HEK293T (cell line): ENCODE data around the gene STRN3.

Source experiments
- CTCF ChIA-PET: fragments of 350-600 bp; formaldehyde crosslinking; extraction: SDS; loops from one replicate; lab custom pipeline; 2021; ENCODE audit warnings: antibody characterized with exemption, inconsistent platforms; lab: Yijun Ruan, JAX
- POLR2A ChIA-PET: fragments of 350-600 bp; formaldehyde crosslinking; extraction: SDS; loops from one replicate; lab custom pipeline; 2020; ENCODE audit warnings: antibody characterized with exemption, inconsistent platforms; lab: Yijun Ruan, JAX
- DNase-seq: peaks from one replicate; pipeline ENCODE4 v3.0.0; 2012; ENCODE audit warnings: mixed read lengths; ENCODE audit errors: extremely low spot score
- ARNT ChIP-seq: fragments of 450-650 bp; IDR thresholded peaks from 2 replicates; pipeline ENCODE4 v1.6.1; 2017; ENCODE audit warnings: mild to moderate bottlenecking
- BHLHE40 ChIP-seq: fragments of 450-650 bp; IDR thresholded peaks from 2 replicates; pipeline ENCODE4 v1.6.1; 2016; ENCODE audit warnings: mild to moderate bottlenecking, moderate library complexity, borderline replicate concordance
- CTBP1 ChIP-seq: fragments of 450-650 bp; IDR thresholded peaks from 2 replicates; pipeline ENCODE4 v1.6.1; 2016; ENCODE audit warnings: borderline replicate concordance
- ELF4 ChIP-seq: fragments of 450-650 bp; IDR thresholded peaks from 2 replicates; pipeline ENCODE4 v1.6.1; 2017; ENCODE audit warnings: antibody characterized with exemption
- FOXA1 ChIP-seq: fragments of 450-650 bp; IDR thresholded peaks from 2 replicates; pipeline ENCODE4 v1.6.1; 2016; ENCODE audit warnings: mild to moderate bottlenecking
- FOXK2 ChIP-seq: fragments of 450-650 bp; IDR thresholded peaks from 2 replicates; pipeline ENCODE4 v1.6.1; 2016; ENCODE audit warnings: mild to moderate bottlenecking
- FOXM1 ChIP-seq: fragments of 450-650 bp; IDR thresholded peaks from 2 replicates; pipeline ENCODE4 v1.6.1; 2017; ENCODE audit warnings: mild to moderate bottlenecking, borderline replicate concordance
- HDGF ChIP-seq: fragments of 450-650 bp; IDR thresholded peaks from 2 replicates; pipeline ENCODE4 v1.6.1; 2017; ENCODE audit warnings: antibody characterized with exemption, borderline replicate concordance
- L3MBTL2 ChIP-seq: fragments of 450-650 bp; conservative IDR thresholded peaks from 2 replicates; pipeline ENCODE4 v1.6.1; 2016; ENCODE audit warnings: mild to moderate bottlenecking
- NFRKB ChIP-seq: fragments of 450-650 bp; IDR thresholded peaks from 2 replicates; pipeline ENCODE4 v1.6.1; 2016; ENCODE audit warnings: mild to moderate bottlenecking, moderate library complexity
- SP1 ChIP-seq: fragments of 450-650 bp; IDR thresholded peaks from 2 replicates; pipeline ENCODE4 v1.6.1; 2017
- SUZ12 ChIP-seq: fragments of 450-650 bp; IDR thresholded peaks from 2 replicates; pipeline ENCODE4 v1.6.1; 2016; ENCODE audit warnings: mild to moderate bottlenecking
- TARDBP ChIP-seq: fragments of 450-650 bp; IDR thresholded peaks from 2 replicates; pipeline ENCODE4 v1.6.1; 2016
- TF ChIP-seq, protein P1 (sequence below): fragments of 450-650 bp; IDR thresholded peaks from 2 replicates; pipeline ENCODE4 v1.6.1; 2016

Gene STRN3

DNA sequence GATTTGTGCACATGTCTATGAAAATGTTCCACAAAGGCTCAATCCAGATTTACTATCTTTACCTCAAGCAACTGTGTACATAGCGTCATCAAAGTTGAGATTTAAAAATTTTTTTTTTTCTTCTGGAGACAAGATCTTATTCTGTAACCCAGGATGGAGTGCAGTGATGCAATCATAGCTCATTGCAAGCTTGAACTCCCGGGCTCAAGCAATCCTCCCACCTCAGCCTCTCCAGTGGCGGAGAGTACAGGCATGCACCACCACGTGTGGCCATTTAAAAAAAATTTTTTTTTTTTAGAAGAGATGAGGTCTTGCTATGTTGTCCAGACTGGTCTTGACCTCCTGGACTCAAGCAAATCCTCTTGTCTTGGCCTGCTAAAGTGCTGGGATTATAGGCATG lies 149.5 kb downstream of the STRN3 start:
- POLR2A ChIA-PET, result no interaction called here
- no peak for DNase-seq
- TF ChIP-seq FOXK2, result no peak
- CTCF ChIA-PET, result interaction anchor here (0.5 to 0.7 kb wide), 2 partner anchors 254 to 1833 kb away, joined by 3 to 4 read pairs; no protein-coding TSS in a partner anchor

DNA sequence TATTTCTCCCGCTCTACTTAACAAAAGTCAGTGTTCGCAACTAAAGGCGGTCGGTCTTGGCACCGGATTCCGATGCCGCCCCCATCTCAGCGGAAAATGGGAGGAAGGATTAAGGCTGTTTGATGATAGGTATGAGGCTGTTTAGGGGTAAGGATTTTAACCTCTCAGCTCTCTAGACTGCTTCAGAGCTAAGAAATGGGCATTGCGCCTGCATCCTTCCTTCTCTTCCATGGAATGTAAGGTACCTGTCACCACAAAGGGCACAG lies 150.5 kb downstream of the STRN3 start:
- DNase-seq, result no peak
- POLR2A ChIA-PET, result no interaction called here
- CTCF ChIA-PET, result no interaction called here
- TF ChIP-seq TARDBP (no peak), SUZ12 (no peak), L3MBTL2 (no peak), ARNT (no peak), BHLHE40 (no peak), FOXK2 (no peak), NFRKB (no peak), FOXA1 (no peak), CTBP1 (no peak), SP1 (no peak)

DNA sequence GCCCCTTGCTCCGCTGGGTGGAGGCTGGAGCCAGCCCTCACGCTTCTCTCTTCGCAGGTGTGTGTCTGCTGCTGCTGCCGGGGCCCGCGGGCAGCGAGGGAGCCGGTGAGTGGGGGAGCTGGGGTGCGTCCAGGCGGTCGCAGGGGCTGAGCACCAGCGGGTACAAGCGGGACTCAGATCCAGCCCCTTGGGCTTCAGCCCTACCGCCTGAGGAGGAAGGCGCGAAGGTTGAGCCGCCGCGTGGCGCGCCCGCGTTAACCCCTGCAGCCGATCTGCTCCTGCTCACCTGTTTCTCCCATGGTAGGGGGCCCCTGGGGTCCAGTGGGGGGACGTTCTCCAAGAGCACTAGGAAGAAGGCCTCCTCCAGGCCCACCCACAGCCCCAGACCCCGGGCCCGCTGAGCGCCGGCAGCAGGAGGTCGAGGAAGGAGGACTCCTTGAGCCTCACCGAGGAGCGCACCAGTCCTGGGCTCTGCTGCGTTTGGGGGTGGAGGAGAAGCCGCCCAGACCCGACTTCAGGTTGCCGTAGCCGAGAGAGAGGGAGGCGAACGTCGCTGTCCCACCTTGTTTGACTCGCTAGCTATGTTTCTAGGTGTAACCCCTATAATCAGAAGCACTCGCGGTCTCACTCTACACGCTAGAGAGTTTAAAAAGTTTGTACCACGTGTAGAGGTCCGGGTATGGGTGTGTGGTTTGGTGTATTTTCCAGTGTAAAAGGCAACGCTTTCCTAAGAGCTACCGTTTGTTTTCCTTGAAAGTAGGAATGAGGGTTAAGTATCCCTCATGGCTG lies 151.0 kb downstream of the STRN3 start:
- CTCF ChIA-PET, result no interaction called here

DNA sequence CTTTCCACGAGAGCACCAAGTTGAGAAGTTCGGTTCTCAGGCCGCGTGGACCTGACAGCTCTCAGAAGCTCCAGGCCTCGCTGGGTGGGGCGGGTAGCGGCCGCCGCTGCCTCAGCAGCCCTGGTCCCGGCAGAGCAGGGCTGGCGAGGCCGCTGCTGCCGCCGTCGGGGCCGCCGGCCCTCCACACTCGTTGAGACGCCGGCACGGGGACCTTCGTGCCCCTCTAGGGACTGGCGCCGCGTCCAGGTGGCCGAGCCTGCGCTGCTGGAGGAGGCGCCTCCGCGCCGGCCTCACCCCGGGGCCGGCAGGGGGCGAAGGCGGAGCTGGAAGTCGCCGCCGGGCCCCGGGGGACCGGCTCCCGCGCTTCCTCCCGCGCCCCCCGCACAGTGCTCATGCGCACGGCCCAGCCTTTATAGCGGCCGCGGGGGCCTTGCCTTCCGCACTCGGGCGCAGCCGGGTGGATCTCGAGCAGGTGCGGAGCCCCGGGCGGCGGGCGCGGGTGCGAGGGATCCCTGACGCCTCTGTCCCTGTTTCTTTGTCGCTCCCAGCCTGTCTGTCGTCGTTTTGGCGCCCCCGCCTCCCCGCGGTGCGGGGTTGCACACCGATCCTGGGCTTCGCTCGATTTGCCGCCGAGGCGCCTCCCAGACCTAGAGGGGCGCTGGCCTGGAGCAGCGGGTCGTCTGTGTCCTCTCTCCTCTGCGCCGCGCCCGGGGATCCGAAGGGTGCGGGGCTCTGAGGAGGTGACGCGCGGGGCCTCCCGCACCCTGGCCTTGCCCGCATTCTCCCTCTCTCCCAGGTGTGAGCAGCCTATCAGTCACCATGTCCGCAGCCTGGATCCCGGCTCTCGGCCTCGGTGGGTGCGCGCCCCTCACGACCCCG lies 151.8 kb downstream of the STRN3 start, which contains the start of gene COCH:
Gene COCH, plus strand, starts transcription at position 440 of the 879 bp plus-strand sequence. Its CDS starts 380 bp downstream, at position 820.
- peak; percentile 60 for DNase-seq
- ChIA-PET POLR2A (interaction anchor here (0.5 to 1.3 kb wide), 15 partner anchors 9 to 490 kb away, joined by 3 to 6 read pairs (median 3); partner anchors contain the start of genes AP4S1, G2E3 and STRN3), CTCF (interaction anchor here (0.6 kb wide), 1 partner anchor 132 kb away, joined by 3 read pairs; no protein-coding TSS in a partner anchor)
- TF ChIP-seq L3MBTL2, result peak; percentile 18
- no peak for TF ChIP-seq FOXM1

More for the DNA sequence above, 151.0 kb downstream of the STRN3 start:
- TF ChIP-seq SP1, result no peak
- TF ChIP-seq SUZ12, result no peak
- TF ChIP-seq L3MBTL2, result peak; percentile 39
- TF ChIP-seq, protein P1, sequence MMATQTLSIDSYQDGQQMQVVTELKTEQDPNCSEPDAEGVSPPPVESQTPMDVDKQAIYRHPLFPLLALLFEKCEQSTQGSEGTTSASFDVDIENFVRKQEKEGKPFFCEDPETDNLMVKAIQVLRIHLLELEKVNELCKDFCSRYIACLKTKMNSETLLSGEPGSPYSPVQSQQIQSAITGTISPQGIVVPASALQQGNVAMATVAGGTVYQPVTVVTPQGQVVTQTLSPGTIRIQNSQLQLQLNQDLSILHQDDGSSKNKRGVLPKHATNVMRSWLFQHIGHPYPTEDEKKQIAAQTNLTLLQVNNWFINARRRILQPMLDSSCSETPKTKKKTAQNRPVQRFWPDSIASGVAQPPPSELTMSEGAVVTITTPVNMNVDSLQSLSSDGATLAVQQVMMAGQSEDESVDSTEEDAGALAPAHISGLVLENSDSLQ, result no peak
- no peak for DNase-seq
- POLR2A ChIA-PET, result no interaction called here

DNA sequence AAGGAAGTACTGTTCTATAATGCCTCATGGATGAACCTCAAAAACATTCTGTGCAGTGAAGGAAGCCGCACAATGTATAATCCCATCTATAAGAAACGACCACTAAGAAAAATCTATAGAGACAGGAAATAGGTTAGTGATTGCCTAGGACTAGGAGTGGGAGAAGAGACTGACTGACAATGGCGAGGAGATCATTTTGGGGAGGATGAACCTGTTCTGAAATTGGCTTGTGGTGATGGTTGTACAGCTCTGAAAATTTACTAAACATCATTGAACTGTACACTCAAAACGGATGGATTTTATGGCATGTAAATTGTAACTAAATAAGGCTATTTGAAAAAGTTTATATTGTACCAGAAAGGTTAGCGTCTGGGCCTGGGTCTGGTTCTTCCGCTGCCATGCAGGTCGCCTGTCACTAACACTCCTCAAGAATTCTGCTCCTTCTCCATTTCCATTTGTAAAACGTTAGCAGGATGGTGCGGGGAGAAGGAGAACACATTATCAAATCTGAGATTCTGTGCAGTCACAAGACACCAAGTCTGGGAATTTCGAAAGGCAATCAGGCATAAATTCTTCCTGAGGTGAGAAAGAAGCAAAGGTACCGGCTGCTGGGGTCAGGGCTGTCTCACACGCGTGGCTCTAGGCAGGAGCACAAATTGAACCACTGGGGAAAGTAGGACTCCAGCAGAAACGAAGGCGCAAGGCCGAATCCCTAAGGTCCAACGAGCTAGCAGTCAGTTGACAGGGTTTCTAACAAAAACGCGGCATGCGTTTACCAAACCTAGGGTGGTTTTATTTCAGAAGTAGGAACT lies 152.7 kb downstream of the STRN3 start:
- POLR2A ChIA-PET, result interaction anchor here (0.6 to 1.3 kb wide), 12 partner anchors 8 to 315 kb away, joined by 3 to 6 read pairs (median 3); partner anchors contain the start of genes AP4S1, G2E3 and STRN3
- CTCF ChIA-PET, result interaction anchor here (0.6 kb wide), 1 partner anchor 131 kb away, joined by 3 read pairs; no protein-coding TSS in a partner anchor
- DNase-seq, result no peak
- TF ChIP-seq L3MBTL2 (peak; percentile 7; the same call in 1 of the 2 replicates), CTBP1 (no peak), SUZ12 (no peak), ARNT (no peak), FOXA1 (no peak), BHLHE40 (no peak), HDGF (no peak)
- TF ChIP-seq, protein P1, result no peak

DNA sequence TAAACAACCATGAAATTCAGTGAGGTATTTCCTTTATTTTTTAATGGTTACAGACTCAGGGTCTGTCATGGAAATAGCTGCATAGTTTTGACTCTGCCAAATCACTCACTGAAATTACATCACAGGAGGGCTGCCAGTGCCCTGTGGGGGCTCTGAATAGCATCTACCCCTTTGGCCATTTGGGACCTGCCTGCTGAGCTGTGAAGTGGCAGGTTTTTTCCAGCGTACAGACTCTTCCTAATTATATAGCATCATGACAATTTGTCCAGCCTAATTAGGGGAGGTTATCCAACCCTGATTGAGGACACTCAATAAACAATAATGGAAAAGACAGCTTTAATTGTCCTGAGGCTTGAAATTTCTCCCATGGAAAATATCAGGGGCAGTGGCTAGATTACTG lies 153.6 kb downstream of the STRN3 start:
- TF ChIP-seq HDGF, result no peak
- no peak for TF ChIP-seq ELF4
- TF ChIP-seq SP1, result no peak
- TF ChIP-seq FOXA1, result no peak
- no peak for TF ChIP-seq FOXM1
- TF ChIP-seq NFRKB, result no peak
- TF ChIP-seq, protein P1, result no peak
- no peak for TF ChIP-seq CTBP1
- TF ChIP-seq BHLHE40, result no peak
- no peak for DNase-seq
- ChIA-PET POLR2A (no interaction called here), CTCF (no interaction called here)
